ENCODE measurements around the gene SNAPC5. TPM values are rescaled to one million over a fixed set of nuclear protein-coding genes. Genes with fewer than 3 reads are reported as not detected.
A peak's percentile ranks its signal among the peaks of the same experiment; 100 is the strongest.

The SNAPC5 gene
- total and polyA plus RNA-seq, 2 of the 13 experiments (the other 11 are each of a cell fraction or from before 2014, with no cell fraction given): 14.8 to 36.2 TPM

- TF ChIP-seq SNAPC4 (CRISPR knock-in tag; IDR thresholded peaks at IDR 0.05): peak; percentile 57; the same call in 1 of the 2 replicates
- peak; percentile 67; the same call in 1 of the 2 replicates for TF ChIP-seq GMEB1 (CRISPR knock-in tag; IDR thresholded peaks at IDR 0.05; ENCODE audit: borderline replicate concordance)
- peak; percentile 73; the same call in 1 of the 2 replicates for TF ChIP-seq JUND (CRISPR knock-in tag; IDR thresholded peaks at IDR 0.05)
- no peak for TF ChIP-seq ARNT (IDR thresholded peaks at IDR 0.05)
- TF ChIP-seq RBAK (CRISPR knock-in tag; IDR thresholded peaks at IDR 0.05): 0 out of 2 replicates have a peak, but pooled peaks have one; percentile 56
- peak; percentile 74 for TF ChIP-seq MAZ (IDR thresholded peaks at IDR 0.05; ENCODE audit: borderline replicate concordance, low read depth, low read length)
- TF ChIP-seq MAZ (CRISPR knock-in tag; IDR thresholded peaks at IDR 0.05; ENCODE audit: low read depth): peak; percentile 91
- peak; percentile 28; the same call in 1 of the 2 replicates for TF ChIP-seq TOE1 (CRISPR knock-in tag; IDR thresholded peaks at IDR 0.05)
- peak; percentile 82; the same call in 1 of the 2 replicates for TF ChIP-seq SP5 (CRISPR knock-in tag; IDR thresholded peaks at IDR 0.05; ENCODE audit: borderline replicate concordance, low read depth)
- peak; percentile 72; the same call in 1 of the 2 replicates for TF ChIP-seq ZNF224 (CRISPR knock-in tag; IDR thresholded peaks at IDR 0.05)
- TF ChIP-seq MXD4 (CRISPR knock-in tag; IDR thresholded peaks at IDR 0.05): peak; percentile 94
- TF ChIP-seq ELF1 (CRISPR knock-in tag; IDR thresholded peaks at IDR 0.05): peak; percentile 97
- TF ChIP-seq ZNF879 (CRISPR knock-in tag; IDR thresholded peaks at IDR 0.05): 0 out of 2 replicates have a peak, but pooled peaks have one; percentile 43
- no peak for TF ChIP-seq ZBED4 (CRISPR knock-in tag; IDR thresholded peaks at IDR 0.05; ENCODE audit: borderline replicate concordance)
- TF ChIP-seq ZMYM4 (CRISPR knock-in tag; IDR thresholded peaks at IDR 0.05): peak; percentile 96
- TF ChIP-seq ZBTB37 (CRISPR knock-in tag; IDR thresholded peaks at IDR 0.05): no peak
Observed at GRCh38 chr15:66497502-66498455, at the start of gene SNAPC5 (continued).

All from HepG2 (cell line).